HG03039 (cell line): ENCODE results near the gene CDC42.

Experiments used
- ATAC-seq: cut with Tn5 transposase; IDR thresholded peaks from one replicate; pipeline ENCODE4 v1.9.1; 2021; ENCODE audit warnings: mild to moderate bottlenecking, moderate library complexity; ENCODE audit not compliant: unreplicated experiment

CDC42 gene

DNA sequence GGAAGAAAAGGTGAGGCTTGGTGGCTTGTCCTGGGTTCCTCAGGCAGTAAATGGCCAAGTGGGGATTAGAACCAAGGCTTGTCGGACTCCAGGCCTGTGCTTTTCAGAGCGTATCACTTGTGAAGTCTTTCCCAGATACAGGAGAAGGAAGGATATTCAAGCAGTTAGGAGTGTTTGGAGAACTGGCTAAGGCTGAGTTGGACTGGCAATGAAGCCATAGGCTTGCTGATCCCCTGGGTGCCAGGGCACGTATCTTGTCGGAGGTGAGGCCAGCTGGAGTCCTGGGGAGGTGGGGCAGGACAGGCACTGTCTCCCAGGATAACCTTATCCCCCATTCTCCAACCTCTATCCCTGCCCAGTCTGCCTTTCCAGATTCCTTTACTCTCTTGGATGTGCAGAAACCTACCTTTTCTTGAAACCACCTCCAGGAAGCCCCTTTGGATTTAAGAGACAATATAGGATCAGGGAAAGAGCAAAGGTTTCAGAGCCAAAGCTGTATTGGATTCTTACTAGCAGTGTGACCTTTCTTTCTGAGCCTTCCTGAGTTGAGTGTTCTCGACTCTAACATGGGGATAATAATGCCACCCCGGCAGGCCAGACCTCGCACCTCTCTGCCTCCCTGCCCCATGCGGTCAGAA lies 72.2 kb downstream of the CDC42 start:
- ATAC-seq: no peak

- ATAC-seq: no peak
Measured at GRCh38 chr1:22126531-22126930, 74.0 kb downstream of the CDC42 start.

DNA sequence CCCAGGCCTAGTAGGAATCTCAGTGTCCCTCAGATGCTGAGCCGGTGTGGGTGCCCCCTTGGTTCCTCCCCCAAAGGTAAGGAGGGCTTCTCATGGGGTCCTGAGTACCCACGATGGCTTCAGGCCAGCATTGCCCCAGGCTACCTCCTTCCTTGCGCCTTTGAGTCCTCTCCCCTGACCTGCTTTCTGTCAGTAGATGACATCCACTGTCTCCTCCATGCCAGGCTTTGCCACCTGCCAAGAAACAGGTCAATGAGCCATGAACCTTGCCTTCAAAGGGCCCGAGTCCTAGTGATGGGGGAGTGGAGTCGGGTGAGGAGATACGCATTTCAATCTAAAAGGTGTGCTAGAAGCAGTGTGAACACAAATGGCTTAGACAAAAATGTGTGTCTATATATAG lies 74.7 kb downstream of the CDC42 start:
- ATAC-seq: no peak

DNA sequence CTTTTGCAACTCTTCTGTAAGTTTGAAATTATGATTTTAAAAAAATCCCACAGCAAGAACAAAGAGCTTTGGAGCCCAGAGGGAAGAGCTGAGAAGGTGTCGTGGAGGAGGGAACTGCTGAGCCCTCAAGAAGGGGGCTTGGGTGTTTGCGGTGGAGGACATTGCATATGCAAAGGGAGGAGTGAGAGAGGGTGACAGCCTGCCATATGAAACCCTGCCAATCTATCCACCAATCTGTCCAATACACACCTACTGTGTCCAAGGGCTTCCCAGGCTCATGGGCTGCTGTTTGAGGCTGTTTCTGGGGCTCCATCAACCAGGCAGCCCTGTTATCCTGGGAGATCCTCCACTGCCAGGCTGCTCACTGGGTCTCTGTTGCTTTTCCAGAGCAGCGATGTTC lies 75.2 kb downstream of the CDC42 start:
- no peak for ATAC-seq

DNA sequence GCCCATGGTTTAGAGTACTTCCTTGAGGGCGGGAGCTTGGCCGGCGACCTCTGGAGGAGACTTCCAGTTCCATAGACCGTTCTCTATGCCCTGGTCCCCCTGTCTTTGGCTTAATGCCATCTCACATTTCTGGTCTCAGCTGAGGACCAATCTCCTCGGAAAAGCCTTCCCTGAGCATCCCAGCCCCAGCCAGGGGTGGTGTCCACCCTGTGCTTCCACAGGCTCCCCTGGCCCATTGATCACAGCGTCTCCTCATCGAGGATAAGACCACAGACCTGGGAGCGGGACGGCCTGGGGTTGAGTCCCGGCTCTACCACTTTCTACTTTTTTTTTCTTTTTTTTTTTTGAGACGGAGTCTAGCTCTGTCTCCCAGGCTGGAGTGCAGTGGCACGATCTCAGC lies 75.9 kb downstream of the CDC42 start:
- no peak for ATAC-seq

- no peak for ATAC-seq
Measured at GRCh38 chr1:22129501-22130117, 77.1 kb downstream of the CDC42 start.

GRCh38 chr1:22131062-22131461 lies 78.6 kb downstream of the CDC42 start:
- ATAC-seq: no peak

DNA sequence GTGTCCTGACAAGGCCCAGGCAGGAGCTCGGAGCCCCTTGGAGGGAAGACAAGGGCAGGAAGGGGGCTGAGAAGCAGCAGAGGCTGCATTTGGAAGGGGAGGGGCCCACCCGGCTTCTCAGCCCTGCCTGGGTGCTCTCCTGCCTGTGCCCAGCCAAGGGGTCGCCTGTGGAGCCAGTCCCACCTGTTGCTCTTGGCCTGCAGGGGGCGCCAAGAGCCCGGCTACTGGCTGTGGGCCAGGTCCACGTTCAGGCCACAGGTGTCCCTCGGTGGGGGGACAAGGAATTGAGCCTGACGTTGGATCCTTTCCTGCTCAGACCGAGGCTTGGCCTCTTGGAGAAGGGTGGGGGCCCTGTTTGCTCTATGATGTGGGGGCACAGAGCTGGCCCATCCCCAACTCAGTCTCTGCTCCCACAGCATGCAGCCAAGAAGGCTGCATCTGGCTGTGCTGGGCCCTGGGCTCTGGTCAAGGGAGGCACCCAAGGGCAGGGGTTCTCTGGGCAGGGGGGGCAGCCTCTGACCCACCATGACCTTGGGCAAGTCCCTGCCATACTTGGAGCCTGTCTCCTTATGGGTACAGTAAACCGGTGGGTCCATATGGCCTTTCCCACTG lies 79.5 kb downstream of the CDC42 start:
- ATAC-seq: no peak

DNA sequence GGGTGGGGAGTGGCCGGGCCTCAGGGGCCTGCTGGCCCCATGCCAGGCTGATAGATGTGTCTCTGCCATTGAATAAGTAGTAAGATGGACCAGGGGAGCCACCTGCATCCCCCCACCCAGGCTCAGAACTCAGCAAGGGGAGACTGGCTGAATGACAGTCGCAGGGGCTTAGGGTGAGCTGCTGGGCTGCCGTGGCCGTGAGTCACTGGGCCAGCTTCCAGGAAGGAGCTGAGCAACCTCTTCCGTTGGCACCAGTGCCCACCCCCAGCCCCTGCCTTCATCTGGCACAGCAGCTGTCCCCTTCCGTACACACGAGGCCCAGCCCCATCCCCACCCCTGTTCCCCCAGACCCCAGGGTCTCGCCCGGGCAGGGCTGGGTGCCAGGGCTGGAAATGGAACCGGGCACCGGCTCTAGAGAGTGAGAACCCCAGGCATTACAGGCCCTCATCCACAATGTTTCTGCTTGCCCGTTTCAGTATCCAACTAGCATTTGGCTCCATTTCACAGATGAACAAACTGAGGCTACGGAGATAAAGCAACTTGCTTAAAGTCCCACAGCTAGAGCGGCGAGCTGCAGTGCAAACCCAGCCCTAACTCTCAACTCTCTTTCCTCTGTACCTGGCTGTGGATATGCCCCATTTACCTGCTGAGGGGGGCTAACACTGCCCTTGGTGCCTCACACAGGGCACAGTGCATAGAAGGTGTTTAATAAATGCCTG lies 80.2 kb downstream of the CDC42 start:
- no peak for ATAC-seq

- ATAC-seq: no peak
Measured at GRCh38 chr1:22133247-22133930, 80.9 kb downstream of the CDC42 start.

GRCh38 chr1:22133931-22134324 lies 81.4 kb downstream of the CDC42 start:
- ATAC-seq: no peak

GRCh38 chr1:22137004-22137720 lies 84.7 kb downstream of the CDC42 start:
- ATAC-seq: no peak

DNA sequence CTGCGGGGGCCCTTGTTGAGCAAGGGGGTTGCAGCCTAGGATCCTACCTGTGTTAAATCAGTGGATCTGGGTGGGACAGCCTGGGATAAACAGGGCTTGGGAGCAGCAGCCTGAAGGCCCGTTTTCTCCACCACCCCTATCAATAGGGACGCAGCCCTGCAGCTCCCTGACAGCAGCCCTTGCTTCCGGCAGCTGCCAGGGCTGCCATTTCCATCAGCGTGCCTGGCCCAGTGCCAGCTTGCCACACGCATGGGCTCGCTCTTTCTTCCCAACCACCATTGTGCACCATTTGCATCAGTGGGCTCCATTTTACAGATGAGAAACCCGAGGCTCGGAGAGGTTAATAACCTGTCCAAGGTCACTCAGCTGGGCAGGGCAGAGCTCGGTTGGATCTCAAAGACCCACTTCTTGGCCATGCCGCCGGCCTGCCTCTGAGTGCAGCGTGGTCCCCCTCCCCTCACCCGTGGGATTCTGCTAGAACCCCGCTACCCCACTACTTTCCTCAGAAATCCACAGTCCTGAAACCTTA lies 86.6 kb downstream of the CDC42 start:
- no peak for ATAC-seq

- ATAC-seq: no peak
Measured at GRCh38 chr1:22139817-22140216, 87.3 kb downstream of the CDC42 start.
